Ishikawa (cell line): ENCODE measurements around the gene DYDC1.

ENCODE experiments used
- EGR1 ChIP-seq: IDR thresholded peaks from 2 replicates; pipeline ENCODE4 v1.6.1; 2012
- EP300 ChIP-seq: IDR thresholded peaks from 2 replicates; pipeline ENCODE4 v1.6.1; 2012; ENCODE audit warnings: borderline replicate concordance
- RAD21 ChIP-seq: IDR thresholded peaks from 2 replicates; pipeline ENCODE4 v1.6.1; 2012; ENCODE audit warnings: low read depth
- TAF1 ChIP-seq: IDR thresholded peaks from 2 replicates; pipeline ENCODE4 v1.6.1; 2012; ENCODE audit warnings: low read depth, mild to moderate bottlenecking
- TEAD4 ChIP-seq: IDR thresholded peaks from 2 replicates; pipeline ENCODE4 v1.6.1; 2012
- YY1 ChIP-seq: IDR thresholded peaks from 2 replicates; pipeline ENCODE4 v1.6.1; 2012; ENCODE audit warnings: low read depth
- ZBTB7A ChIP-seq: IDR thresholded peaks from 2 replicates; pipeline ENCODE4 v1.6.1; 2012; ENCODE audit warnings: low read depth
- TF ChIP-seq, protein P1 (sequence below): IDR thresholded peaks from 2 replicates; pipeline ENCODE4 v1.6.1; 2012; ENCODE audit warnings: low read depth, mild to moderate bottlenecking
- TF ChIP-seq, protein P2 (sequence below): IDR thresholded peaks from 2 replicates; pipeline ENCODE4 v1.6.1; 2012

DNA sequence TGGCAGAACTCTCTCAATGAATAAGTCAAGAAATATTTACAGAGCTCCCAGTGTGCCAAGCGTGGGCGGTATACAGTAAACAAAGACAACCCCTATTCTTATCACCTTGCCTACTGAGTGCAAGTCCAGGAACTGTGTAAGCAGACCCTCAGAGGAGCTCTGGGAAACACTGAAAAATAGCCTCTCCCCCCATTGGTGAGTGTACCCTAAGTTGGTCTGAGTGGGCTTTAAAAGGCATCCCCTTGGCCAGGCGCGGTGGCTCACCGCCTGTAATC, 1.2 kb upstream of the DYDC1 start:
- TF ChIP-seq, protein P1, sequence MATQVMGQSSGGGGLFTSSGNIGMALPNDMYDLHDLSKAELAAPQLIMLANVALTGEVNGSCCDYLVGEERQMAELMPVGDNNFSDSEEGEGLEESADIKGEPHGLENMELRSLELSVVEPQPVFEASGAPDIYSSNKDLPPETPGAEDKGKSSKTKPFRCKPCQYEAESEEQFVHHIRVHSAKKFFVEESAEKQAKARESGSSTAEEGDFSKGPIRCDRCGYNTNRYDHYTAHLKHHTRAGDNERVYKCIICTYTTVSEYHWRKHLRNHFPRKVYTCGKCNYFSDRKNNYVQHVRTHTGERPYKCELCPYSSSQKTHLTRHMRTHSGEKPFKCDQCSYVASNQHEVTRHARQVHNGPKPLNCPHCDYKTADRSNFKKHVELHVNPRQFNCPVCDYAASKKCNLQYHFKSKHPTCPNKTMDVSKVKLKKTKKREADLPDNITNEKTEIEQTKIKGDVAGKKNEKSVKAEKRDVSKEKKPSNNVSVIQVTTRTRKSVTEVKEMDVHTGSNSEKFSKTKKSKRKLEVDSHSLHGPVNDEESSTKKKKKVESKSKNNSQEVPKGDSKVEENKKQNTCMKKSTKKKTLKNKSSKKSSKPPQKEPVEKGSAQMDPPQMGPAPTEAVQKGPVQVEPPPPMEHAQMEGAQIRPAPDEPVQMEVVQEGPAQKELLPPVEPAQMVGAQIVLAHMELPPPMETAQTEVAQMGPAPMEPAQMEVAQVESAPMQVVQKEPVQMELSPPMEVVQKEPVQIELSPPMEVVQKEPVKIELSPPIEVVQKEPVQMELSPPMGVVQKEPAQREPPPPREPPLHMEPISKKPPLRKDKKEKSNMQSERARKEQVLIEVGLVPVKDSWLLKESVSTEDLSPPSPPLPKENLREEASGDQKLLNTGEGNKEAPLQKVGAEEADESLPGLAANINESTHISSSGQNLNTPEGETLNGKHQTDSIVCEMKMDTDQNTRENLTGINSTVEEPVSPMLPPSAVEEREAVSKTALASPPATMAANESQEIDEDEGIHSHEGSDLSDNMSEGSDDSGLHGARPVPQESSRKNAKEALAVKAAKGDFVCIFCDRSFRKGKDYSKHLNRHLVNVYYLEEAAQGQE, result no peak
- TF ChIP-seq EP300, result no peak
- TF ChIP-seq YY1, result no peak
- no peak; the same call in 1 of the 2 replicates for TF ChIP-seq EGR1
- no peak for TF ChIP-seq RAD21
- no peak for TF ChIP-seq TAF1
- no peak for TF ChIP-seq ZBTB7A
- TF ChIP-seq, protein P2, sequence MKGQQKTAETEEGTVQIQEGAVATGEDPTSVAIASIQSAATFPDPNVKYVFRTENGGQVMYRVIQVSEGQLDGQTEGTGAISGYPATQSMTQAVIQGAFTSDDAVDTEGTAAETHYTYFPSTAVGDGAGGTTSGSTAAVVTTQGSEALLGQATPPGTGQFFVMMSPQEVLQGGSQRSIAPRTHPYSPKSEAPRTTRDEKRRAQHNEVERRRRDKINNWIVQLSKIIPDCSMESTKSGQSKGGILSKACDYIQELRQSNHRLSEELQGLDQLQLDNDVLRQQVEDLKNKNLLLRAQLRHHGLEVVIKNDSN, result no peak
- no peak for TF ChIP-seq TEAD4
